HepG2 (cell line): ENCODE data around the gene MRPL2. TPM values are rescaled to one million over a fixed set of nuclear protein-coding genes. Genes with fewer than 3 reads are reported as not detected.

ENCODE experiments used
- ATAC-seq: fragments of 200-7000 bp; cut with Tn5 transposase; 3 replicates; pipeline ENCODE4 v1.9.1; 2020; ENCODE audit warnings: mild to moderate bottlenecking, moderate library complexity
- BruUV-seq: library from RNA; stranded (reverse); fragments of 400-500 nt; replicated peaks from 2 replicates; lab custom pipeline; 2021; lab: Mats Ljungman, UMichigan
- CTCF ChIA-PET: fragments of 300-600 bp; formaldehyde crosslinking; extraction: SDS; loops from one replicate; lab custom pipeline; 2021; ENCODE audit warnings: low total read pairs, inconsistent platforms, low intra/inter-chr PET ratio; lab: Yijun Ruan, JAX
- POLR2A ChIA-PET: fragments of 350-600 bp; sonication (Branson Sonifier 250); formaldehyde crosslinking; loops from one replicate; lab custom pipeline; 2020; ENCODE audit warnings: antibody characterized with exemption, inconsistent platforms; lab: Yijun Ruan, JAX
- DNase-seq: peaks from one replicate; pipeline ENCODE4 v3.0.0-alpha.2; 2015; ENCODE audit warnings: low spot score
- FAIRE-seq: peaks from 3 replicates; lab custom pipeline; 2011; peaks lifted over from hg19 to GRCh38; lab: Jason Lieb, UNC
- H2AFZ ChIP-seq: one replicate; pipeline ENCODE4 v1.6.1; 2011; ENCODE audit warnings: low read length, inconsistent platforms
- H3K27ac ChIP-seq: fragments of 300-600 bp; 3 replicates; pipeline ENCODE4 v1.8.0; 2011; ENCODE audit warnings: mixed run types, mild to moderate bottlenecking, mixed read lengths, low read length, inconsistent platforms; ENCODE audit not compliant: insufficient read depth; ENCODE audit errors: extremely low read length
- H3K27me3 ChIP-seq, 2 experiments: fragments of 200-600 bp in 1 of 2; 2 replicates in 1 of 2; 3 replicates in 1 of 2; pipeline versions ENCODE4 v1.6.0 to v1.8.0; 2011; ENCODE audit warnings: low read length in 2 of 2, mild to moderate bottlenecking in 2 of 2, moderate library complexity in 2 of 2, inconsistent platforms in 1 of 2; ENCODE audit not compliant: insufficient read depth in 2 of 2, control insufficient read depth in 1 of 2
- H3K36me3 ChIP-seq, 2 experiments: fragments of 200-600 bp in 1 of 2; replicated peaks in 1 of 2; 2 replicates in 1 of 2; 3 replicates in 1 of 2; pipeline versions ENCODE4 v1.5.1 to v1.8.0; 2011; ENCODE audit warnings: low read length in 2 of 2, inconsistent platforms in 1 of 2; ENCODE audit not compliant: insufficient read depth in 2 of 2, control insufficient read depth in 1 of 2
- H3K4me1 ChIP-seq: 2 replicates; pipeline ENCODE4 v1.5.1; 2012; ENCODE audit warnings: low read length, inconsistent platforms; ENCODE audit not compliant: insufficient read depth
- H3K4me2 ChIP-seq: 2 replicates; pipeline ENCODE4 v1.6.0; 2011; ENCODE audit warnings: low read depth, low read length, inconsistent platforms
- H3K4me3 ChIP-seq, 3 experiments: fragments of 200-600 bp in 1 of 3; sonication (generic), shearing (Covaris generic) in 1 of 3; replicated peaks in 1 of 3; 2 replicates each; pipeline ENCODE4 v1.5.1; 2011 to 2016; ENCODE audit warnings: low read length in 3 of 3, inconsistent platforms in 2 of 3, low read depth in 2 of 3, mild to moderate bottlenecking in 2 of 3, control low read depth in 1 of 3, mixed read lengths in 1 of 3; ENCODE audit not compliant: insufficient read depth in 1 of 3
- H3K79me2 ChIP-seq: one replicate; pipeline ENCODE4 v1.6.1; 2011; ENCODE audit warnings: low read length, inconsistent platforms; ENCODE audit not compliant: insufficient read depth
- H3K9ac ChIP-seq: 2 replicates; pipeline ENCODE4 v1.6.0; 2011; ENCODE audit warnings: mild to moderate bottlenecking, low read depth, low read length, inconsistent platforms; ENCODE audit not compliant: insufficient read depth
- H3K9me3 ChIP-seq: 2 replicates; pipeline ENCODE4 v1.5.1; 2012; ENCODE audit warnings: mild to moderate bottlenecking, low read length
- H4K20me1 ChIP-seq: 2 replicates; pipeline ENCODE4 v1.6.0; 2011; ENCODE audit warnings: inconsistent platforms, mild to moderate bottlenecking, low read length, moderate library complexity; ENCODE audit not compliant: insufficient read depth
- ARNT2 ChIP-seq: sonication (generic); formaldehyde crosslinking; IDR thresholded peaks from 2 replicates; pipeline ENCODE4 v1.8.0; 2022; ENCODE audit warnings: mild to moderate bottlenecking, low read depth, missing genetic modification reagents, moderate library complexity
- ASH2L ChIP-seq: fragments of 300-600, 200-600 bp; sonication (generic); IDR thresholded peaks from 2 replicates; pipeline ENCODE4 v1.7.0; 2017; ENCODE audit warnings: low read depth, mild to moderate bottlenecking, moderate library complexity, mixed read lengths, low read length; ENCODE audit not compliant: insufficient read length
- CSRNP2 ChIP-seq: sonication (generic); formaldehyde crosslinking; conservative IDR thresholded peaks from 2 replicates; pipeline ENCODE4 v1.8.0; 2022; ENCODE audit warnings: low read depth, missing genetic modification reagents
- GMEB1 ChIP-seq: sonication (generic); formaldehyde crosslinking; IDR thresholded peaks from 2 replicates; pipeline ENCODE4 v1.5.1; 2020; ENCODE audit warnings: missing genetic modification reagents, mild to moderate bottlenecking, borderline replicate concordance
- HDAC1 ChIP-seq: sonication (generic); formaldehyde crosslinking; IDR thresholded peaks from 2 replicates; pipeline ENCODE4 v1.5.1; 2020; ENCODE audit warnings: mild to moderate bottlenecking, missing genetic modification reagents
- IRF2 ChIP-seq: IDR thresholded peaks from 2 replicates; pipeline ENCODE4 v1.6.1; 2018; ENCODE audit warnings: missing genetic modification reagents, missing compliant biosample characterization
- POLR2A ChIP-seq, 2 experiments: IDR thresholded peaks; 2 replicates each; pipeline ENCODE4 v1.6.1; 2011; ENCODE audit warnings: low read depth in 2 of 2, low read length in 2 of 2, mild to moderate bottlenecking in 1 of 2, moderate library complexity in 1 of 2; ENCODE audit not compliant: insufficient read depth in 1 of 2
- POLR2AphosphoS5 ChIP-seq: IDR thresholded peaks from 2 replicates; pipeline ENCODE4 v1.6.1; 2012; ENCODE audit warnings: low read depth, low read length
- TFDP2 ChIP-seq: sonication (generic); formaldehyde crosslinking; IDR thresholded peaks from 2 replicates; pipeline ENCODE4 v1.4.0; 2020; ENCODE audit warnings: missing genetic modification reagents
- ZFP1 ChIP-seq: IDR thresholded peaks from 2 replicates; pipeline ENCODE4 v1.6.1; 2016
- ZNF263 ChIP-seq: sonication (generic); formaldehyde crosslinking; IDR thresholded peaks from 2 replicates; pipeline ENCODE4 v1.4.0; 2020; ENCODE audit warnings: missing genetic modification reagents
- ZNF530 ChIP-seq: sonication (generic); formaldehyde crosslinking; IDR thresholded peaks from 2 replicates; pipeline ENCODE4 v1.5.0; 2020; ENCODE audit warnings: low read depth, mild to moderate bottlenecking, missing genetic modification reagents
- ZSCAN31 ChIP-seq: sonication (generic); formaldehyde crosslinking; IDR thresholded peaks from 2 replicates; pipeline ENCODE4 v1.5.0; 2020; ENCODE audit warnings: low read depth, mild to moderate bottlenecking, missing genetic modification reagents
- WGBS: methylation state at CpG from one replicate; pipeline ENCODE4 v1.1.6; 2017; ENCODE audit warnings: low lambda C conversion rate; 5-methylcytosine and 5-hydroxymethylcytosine counted together
- in situ Hi-C: cut with HindIII; loops from 2 replicates; pipeline ENCODE4 v1.10.0; 2017; ENCODE audit warnings: low pct_unique_long_range_greater_than_20kb; ENCODE audit not compliant: extremely low pct_ligation_motif_present
- intact Hi-C: fragments of 100-400 bp; cut with micrococcal nuclease; formaldehyde crosslinking; loops from one replicate; pipeline ENCODE4 v1.10.0; 2022; ENCODE audit not compliant: unreplicated experiment
- polyA plus RNA-seq, 8 experiments: library from polyadenylated mRNA; depleted of rRNA in 3 of 8; stranded (reverse) in 7 of 8; unstranded in 1 of 8; fragments of >200 nt; fragmentation: Illumina TruSeq in 4 of 8; extraction: Trizol in 4 of 8; gene quantifications; 2 replicates each; pipeline versions ENCODE4 v1.2.1 to v1.2.3, GENCODE V29; 2011 to 2016; ENCODE audit warnings: low read depth in 4 of 8, missing spikeins in 1 of 8, mixed read lengths in 1 of 8; ENCODE audit not compliant: insufficient read depth in 1 of 8
- total RNA-seq, 5 experiments: library from RNA; depleted of rRNA; stranded (reverse); fragments of >200 nt; fragmentation: Illumina TruSeq; extraction: Trizol; gene quantifications; 2 replicates each; pipeline ENCODE4 v1.2.3, GENCODE V29; 2016; ENCODE audit warnings: low read depth in 1 of 5

MRPL2 gene
- total and polyA plus RNA-seq, 2 of the 13 experiments (the other 11 are each of a cell fraction or from before 2014, with no cell fraction given), result 56.8 to 65.6 TPM

- intact Hi-C loops, result loop anchor here (2.0 kb wide), 1 partner anchor 17 kb away; the partner anchor contains the start of genes KLC4 and MRPL2
- Histone ChIP-seq H2AFZ (no peak within 1 kb of the TSS), H3K4me1 (peaks cover 42% of the 10 kb centered on the region), H3K4me3 (peak within 1 kb of the TSS; percentile 99 to 100 (median 100)), H3K27ac (peak within 1 kb of the TSS; percentile 84), H3K79me2 (peaks cover 41% of the 10 kb centered on the region), H3K9ac (peak within 1 kb of the TSS; percentile 91), H3K36me3 (peaks cover 10 to 22% of the 10 kb centered on the region in 2 experiments; a peak in 4 of 5 replicates), H3K4me2 (peak within 1 kb of the TSS; percentile 94), H3K27me3 (no peaks in the 10 kb centered on the region; a peak in 1 of 5 replicates), H3K9me3 (no peaks in the 10 kb centered on the region), H4K20me1 (peaks cover 8% of the 10 kb centered on the region; the same call in 1 of the 2 replicates)
- CTCF ChIA-PET, result no interaction called here
- WGBS, result 16% methylated on average over 22 of the region's 60 CpGs
- no TSS peak for BruUV-seq
- DNase-seq (peak; percentile 74), ATAC-seq (peak; percentile 73), FAIRE-seq (peak; percentile 15)
- in situ Hi-C loops, result loop anchor here (5.0 to 10.0 kb wide), 2 partner anchors 49 to 66 kb away; no protein-coding TSS in a partner anchor
- POLR2A ChIA-PET, result interaction anchor here (0.6 to 4.2 kb wide), 21 partner anchors 8 to 351 kb away, joined by 3 to 103 read pairs (median 4); partner anchors contain the start of genes ABCC10, CUL7, CUL9 and KLC4
- no peak for TF ChIP-seq ASH2L
- 0 out of 2 replicates have a peak, but pooled peaks have one; percentile 7 for TF ChIP-seq IRF2 (CRISPR knock-in tag)
- TF ChIP-seq ZNF263 (CRISPR knock-in tag), result peak; percentile 16; the same call in 1 of the 2 replicates
- no peak for TF ChIP-seq ZFP1 (CRISPR knock-in tag)
- no peak for TF ChIP-seq CSRNP2 (CRISPR knock-in tag)
- no peak for TF ChIP-seq HDAC1
- 0 out of 2 replicates have a peak, but pooled peaks have one; percentile 31 for TF ChIP-seq TFDP2 (CRISPR knock-in tag)
- TF ChIP-seq ZSCAN31 (CRISPR knock-in tag), result peak; percentile 72; the same call in 1 of the 2 replicates
- no peak for TF ChIP-seq GMEB1 (CRISPR knock-in tag)
- peak in 1 of 2 experiments; percentile 74; a peak in 2 of 4 replicates for TF ChIP-seq POLR2A (IDR thresholded peaks at IDR 0.05; ENCODE audit: insufficient read depth in 1 of 2, low read depth in 2 of 2, low read length in 2 of 2)
- TF ChIP-seq ZNF530 (CRISPR knock-in tag), result no peak
- TF ChIP-seq ARNT2 (CRISPR knock-in tag), result 0 out of 2 replicates have a peak, but pooled peaks have one; percentile 62
- peak; percentile 38 for TF ChIP-seq POLR2AphosphoS5
Measured at GRCh38 chr6:43075670-43076463, 16.6 kb upstream of the MRPL2 start, which contains the start of gene PTK7. Gene PTK7 (plus strand): TSS chr6:43076314. CDS start chr6:43076489, 175 bp downstream.
